Gastroesophageal sphincter (tissue), 3 donors: ENCODE results near the gene IL17B.

Source experiments
- CTCF ChIP-seq, 4 experiments: fragments of 200-600 bp in 2 of 4; fragments of 450-650 bp in 2 of 4; sonication (generic) in 1 of 4; IDR thresholded peaks; one replicate each; pipeline ENCODE4 v1.5.1; 2017 to 2019; ENCODE audit warnings: antibody characterized with exemption in 4 of 4, mild to moderate bottlenecking in 2 of 4, moderate library complexity in 2 of 4
- EP300 ChIP-seq: sonication (generic); formaldehyde crosslinking; IDR thresholded peaks from one replicate; pipeline ENCODE4 v1.6.1; 2017; ENCODE audit warnings: antibody characterized with exemption, mild to moderate bottlenecking
- POLR2A ChIP-seq, 2 donors: fragments of 450-650 bp; IDR thresholded peaks; one replicate each; pipeline ENCODE4 v1.6.1; 2017; ENCODE audit warnings: antibody characterized with exemption in 2 of 2, mild to moderate bottlenecking in 2 of 2, moderate library complexity in 1 of 2
- POLR2AphosphoS5 ChIP-seq: sonication (generic); formaldehyde crosslinking; IDR thresholded peaks from one replicate; pipeline ENCODE4 v1.6.1; 2017; ENCODE audit warnings: antibody characterized with exemption

- TF ChIP-seq CTCF (IDR thresholded peaks at IDR 0.05) (no peak), EP300 (no peak), POLR2A (IDR thresholded peaks at IDR 0.05) (no peak), POLR2AphosphoS5 (no peak)
Measured at GRCh38 chr5:149363358-149363757, 15.7 kb downstream of the IL17B start.
